EL (cell line): ENCODE results near the gene TPM3.
"Not testable (repeated sequence)": the region's sequence is repeated elsewhere in the genome, so short reads cannot be mapped to it uniquely, and the experiment has no call there.

Experiments
- DNase-seq: peaks from one replicate; pipeline ENCODE4 v3.0.0-alpha.2; 2016

Gene TPM3

DNA sequence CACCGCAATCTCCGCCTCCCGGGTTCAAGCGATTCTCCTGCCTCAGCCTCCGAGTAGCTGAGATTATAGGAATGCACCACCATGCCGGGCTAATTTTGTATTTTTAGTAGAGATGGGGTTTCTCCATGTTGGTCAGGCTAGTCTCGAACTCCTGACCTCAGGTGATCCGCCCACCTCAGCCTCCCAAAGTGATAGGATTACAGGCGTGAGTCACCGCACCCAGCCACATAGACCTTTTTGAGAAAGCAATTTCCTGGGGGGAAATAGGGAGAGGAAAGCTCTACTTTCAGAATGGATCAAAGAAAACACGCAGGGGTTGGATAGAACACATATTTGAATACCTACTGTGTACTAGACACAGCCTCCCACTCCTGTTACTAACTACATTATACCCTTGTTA lies 13.9 kb upstream of the TPM3 start:
- DNase-seq, result not testable (repeated sequence)

DNA sequence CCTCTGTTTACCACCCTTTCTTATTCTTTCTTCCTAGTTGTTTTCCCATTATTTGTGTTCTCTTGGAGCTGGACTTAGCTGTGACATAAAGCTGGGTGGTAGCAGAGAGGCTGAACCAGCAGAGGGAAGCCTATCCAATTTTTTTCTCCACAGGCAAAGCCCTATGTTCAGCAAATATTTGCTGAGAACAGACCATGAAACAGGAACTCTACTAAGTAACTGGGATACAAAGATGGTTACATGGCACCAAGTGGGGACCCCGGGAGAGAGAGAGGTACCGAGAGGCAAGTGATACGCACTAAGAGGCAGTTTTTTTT lies 7.6 kb upstream of the TPM3 start:
- DNase-seq, result no peak

DNA sequence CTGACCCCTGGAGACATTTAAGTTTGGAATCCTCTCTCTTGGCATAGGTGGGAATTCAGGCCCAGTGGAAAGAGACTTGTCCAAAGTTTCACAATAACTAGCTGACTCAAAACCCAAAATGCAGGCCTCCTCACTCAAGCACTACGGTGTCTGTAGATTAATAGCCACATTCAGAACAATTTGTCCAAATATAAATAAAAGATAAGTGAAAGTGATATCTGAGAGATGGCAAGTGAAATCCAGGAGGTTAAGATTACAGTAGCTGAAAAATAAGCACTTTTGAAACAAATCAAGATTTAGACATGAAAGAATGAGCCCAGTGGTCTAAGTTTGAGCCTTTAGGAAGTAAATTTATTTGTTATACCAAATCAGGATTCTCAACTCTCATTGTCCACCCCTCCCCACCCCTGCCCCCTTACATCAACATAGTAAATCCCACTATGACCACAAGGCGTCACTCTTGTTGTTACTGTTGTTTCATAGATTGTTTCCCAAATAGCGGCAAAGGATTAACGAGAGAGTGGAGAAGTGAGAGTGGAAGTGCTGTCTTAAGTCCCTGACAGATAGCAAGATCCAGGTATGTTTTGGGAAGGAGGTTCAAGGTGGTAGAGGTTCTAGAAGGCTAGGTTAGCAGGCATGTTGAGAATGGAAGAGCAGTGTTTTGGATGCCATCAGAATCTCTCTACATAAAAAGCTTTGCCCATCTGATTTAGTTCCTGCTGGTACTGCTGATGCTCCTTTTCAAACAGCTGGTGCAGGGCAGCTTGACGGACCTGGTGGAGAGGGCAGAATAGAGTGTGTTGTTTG lies 7.1 kb upstream of the TPM3 start:
- peak; percentile 59 for DNase-seq

DNA sequence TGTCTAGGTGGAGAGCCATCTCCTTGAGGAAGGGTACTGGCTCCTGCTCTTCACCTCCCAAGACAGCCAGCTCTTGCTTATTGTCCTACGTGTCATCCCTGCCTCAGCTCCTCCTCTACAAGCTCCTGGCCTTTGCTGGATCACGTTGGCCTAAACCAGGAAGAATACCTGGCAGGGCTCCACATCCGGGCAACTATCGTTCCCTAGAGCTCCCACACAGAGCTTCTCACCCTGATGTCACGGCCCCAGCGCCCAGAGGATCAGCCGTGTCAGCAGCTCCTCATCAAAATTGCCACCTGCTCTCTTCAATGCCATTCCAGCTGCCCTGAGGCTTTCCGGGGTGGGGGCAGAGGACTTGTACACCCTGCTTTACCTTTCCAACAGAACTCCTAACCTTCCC lies 1.9 kb upstream of the TPM3 start:
- DNase-seq, result peak; percentile 35

DNA sequence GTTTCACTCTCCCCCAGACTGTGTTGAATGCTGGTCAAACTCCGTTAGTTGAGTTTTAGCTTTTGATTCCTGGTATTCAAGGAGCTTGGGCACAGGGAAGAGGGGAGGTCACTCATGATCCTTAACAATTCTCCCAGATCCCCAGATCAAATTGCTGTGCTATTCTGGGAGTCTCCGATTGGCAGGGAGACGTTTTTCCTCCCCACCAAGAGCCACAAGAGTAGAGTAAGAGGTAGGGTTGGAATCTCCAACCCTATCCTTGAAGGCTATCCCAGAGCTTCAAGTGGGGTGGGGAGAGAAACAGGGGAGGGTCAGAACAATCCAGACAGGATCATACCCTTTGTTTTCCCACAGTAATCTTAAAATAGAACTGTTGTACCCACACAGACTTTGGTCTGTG lies 576 bp upstream of the TPM3 start:
- no peak for DNase-seq

DNA sequence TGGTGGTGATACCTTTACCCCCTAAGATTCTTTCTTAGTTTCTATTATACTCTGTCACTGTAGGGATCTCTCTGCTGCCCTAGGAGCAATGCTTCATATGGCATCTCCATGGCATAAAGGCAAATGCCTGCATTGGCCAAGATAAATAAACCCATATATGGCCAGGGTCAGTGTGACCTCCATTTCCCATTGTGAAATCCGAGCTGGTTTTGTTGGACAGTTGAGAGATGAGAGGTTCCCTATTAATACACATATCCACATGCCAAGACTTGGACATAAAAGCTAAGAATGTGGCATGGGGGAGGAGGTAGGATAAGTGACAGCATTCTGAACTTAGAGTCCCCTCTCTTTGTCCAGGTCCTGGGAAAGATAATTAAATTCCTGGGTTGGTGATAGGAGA lies 1.4 kb downstream of the TPM3 start:
- DNase-seq, result peak; percentile 71

DNA sequence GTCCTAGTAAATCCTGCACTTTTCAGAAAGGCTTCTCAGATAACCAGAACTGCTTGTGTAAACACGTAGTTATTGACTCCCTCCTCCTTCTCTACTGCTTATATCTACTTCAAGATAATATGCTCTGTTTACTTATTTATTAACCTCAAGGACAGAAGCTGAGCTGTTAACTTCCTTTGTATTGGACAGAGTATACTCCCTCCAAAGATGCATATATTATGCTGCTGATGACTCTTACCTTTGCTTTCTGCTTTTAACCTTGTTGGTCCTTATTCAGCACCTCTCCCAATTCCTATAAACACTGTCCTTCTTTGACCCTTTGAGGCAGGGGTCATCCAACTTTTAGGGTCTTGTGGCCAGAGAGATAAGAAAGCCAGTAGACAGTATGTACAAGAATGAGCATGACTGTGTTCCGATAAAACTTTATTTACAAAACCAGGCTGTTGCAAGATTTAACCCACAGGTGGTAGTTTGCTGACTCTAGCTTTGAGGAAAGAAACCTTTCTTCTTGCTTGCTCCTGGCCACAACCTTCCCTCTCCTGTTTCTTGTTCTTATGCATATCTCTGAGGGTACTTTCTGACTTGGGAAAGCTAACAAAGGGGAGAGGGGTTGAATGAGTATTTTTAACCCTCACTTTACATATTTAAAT lies 4.9 kb downstream of the TPM3 start:
- no peak for DNase-seq

DNA sequence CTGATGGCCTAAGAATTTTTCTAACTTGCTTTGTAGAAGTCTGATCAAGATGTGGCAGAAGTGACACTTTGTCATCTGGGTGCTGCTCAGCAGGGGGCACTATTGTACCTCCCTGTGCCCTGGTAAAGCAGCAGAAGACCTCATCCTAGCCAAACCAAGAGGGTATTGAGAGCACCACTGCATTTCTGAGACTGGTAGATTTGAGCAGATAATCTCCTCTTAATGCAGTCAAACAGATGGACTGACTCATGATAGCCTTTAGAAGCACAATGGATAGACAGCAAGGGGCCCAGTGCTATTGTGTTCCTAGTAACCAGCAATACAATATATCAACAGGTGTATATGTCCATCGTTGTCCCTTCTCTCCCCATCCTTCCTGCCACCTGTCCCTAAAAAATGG lies 5.7 kb downstream of the TPM3 start:
- peak; percentile 48 for DNase-seq

GRCh38 chr1:154183046-154183915 lies 8.6 kb downstream of the TPM3 start:
- peak; percentile 98 for DNase-seq

DNA sequence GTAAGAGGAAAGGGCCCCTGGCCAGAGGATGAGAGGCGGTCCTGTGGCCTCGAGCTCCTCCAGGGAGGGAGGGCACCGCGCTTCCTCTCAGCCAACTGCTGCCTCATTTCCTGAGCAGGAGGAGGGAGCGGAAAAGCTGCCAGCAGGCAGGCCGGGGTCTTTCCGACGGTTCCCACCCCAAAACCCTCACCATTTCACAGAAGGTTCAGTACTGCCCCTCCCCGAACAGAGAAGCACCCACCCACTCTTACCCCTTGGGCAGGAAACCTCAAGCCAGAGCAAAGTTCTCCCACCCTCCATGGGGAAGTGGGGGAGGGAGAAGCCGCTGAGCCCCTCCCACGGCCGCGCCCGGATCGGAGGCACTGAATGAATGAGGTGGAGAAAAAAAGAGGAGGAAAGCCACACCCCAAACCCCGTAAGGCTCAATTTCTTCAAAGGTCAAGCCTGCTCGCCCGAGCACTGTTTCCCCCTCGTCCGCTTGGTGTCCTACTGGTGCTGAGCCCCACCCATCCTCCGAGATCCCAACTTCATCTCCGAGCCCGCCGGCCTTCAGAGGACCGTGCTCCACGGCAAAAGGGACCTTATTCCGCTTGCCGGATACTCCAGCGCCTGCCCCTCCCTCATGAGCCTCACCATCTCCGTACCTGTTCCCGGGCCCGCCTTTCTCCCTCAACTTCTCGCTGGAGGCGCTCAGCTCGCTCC lies 9.4 kb downstream of the TPM3 start:
- peak; percentile 84 for DNase-seq

- no peak for DNase-seq
Measured at GRCh38 chr1:154181944-154182343, 10.0 kb downstream of the TPM3 start.

DNA sequence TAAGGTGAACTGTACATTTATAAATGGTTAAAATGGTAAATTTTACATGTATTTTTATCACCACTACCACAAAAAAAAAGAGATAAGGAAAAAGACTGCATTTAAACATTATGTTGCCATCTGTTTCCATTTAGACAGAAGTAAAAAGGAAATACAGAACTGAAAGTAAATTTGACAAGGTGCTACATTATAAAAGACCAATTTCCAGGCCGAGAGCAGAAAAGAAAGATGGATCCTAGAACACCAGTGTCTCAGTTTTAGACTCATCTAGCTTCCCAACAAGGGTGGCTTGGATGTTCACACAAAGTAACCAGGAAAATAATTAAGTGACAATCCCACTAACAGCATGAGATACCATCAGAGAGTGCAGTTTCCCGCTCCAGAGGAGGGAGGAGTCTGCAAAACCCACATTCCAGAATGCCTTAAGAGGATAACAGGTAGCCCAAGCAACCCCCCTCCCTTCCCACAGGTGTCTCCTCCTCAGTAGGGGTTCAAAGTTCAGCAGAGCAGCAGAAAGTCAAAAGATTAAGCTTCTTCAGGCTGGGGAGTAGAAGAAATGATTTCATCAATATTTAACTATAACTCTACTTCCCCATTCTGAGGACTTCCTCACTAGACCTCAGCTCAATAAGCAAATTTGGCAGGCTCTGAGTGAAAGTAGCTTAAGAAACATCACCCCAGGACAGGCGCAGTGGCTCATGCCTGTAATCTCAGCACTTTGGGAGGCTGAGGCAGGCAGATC lies 11.8 kb downstream of the TPM3 start:
- DNase-seq, result no peak

DNA sequence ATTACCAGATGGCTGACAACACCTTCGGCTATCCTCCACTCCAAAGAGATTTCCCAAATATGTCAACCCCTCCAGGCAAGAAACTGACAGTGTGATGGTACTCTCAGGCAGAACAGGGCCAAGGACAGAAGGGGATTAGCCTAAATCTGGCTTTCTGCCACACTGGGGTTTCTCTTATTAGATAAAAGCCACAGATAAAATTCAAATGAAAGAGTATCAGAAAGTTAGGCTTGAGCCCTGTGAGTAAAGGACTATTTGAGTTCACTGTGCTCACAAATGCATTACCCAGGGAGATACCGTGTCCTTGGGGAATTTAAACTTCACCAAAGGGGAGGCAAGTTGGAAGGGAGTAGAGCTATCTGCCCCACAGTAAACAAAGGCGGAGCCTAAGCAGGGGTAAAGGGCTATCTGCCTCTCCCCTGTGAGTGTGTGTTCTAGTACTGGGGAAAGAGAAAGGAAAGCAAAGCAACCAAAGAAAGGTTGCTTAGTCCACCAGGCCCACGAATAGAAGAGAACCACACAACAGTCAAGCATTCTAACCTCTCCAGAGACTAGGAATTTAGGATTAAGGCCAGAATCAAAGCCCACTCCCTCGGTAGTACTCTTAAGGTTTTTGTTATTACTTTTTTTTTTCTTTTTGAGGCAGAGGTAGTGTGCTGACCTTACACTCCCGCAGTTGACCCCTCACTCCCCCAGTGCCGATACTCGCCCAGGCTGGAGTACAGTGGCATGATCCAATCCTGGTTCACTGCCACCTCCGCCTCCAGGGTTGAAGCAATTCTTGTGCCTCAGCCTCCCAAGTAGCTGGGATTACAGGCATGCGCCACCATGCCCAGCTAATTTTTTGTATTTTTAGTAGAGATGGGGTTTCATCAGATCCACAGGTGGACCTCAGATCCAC lies 12.7 kb downstream of the TPM3 start:
- DNase-seq, result no peak

GRCh38 chr1:154178013-154178412 lies 13.9 kb downstream of the TPM3 start:
- no peak for DNase-seq

- DNase-seq, result peak; percentile 87
Measured at GRCh38 chr1:154176337-154176736, 15.6 kb downstream of the TPM3 start.

GRCh38 chr1:154174654-154175053 lies 17.2 kb downstream of the TPM3 start:
- no peak for DNase-seq

- DNase-seq, result no peak
Measured at GRCh38 chr1:154171880-154172279, 20.0 kb downstream of the TPM3 start.

GRCh38 chr1:154171223-154171583 lies 20.7 kb downstream of the TPM3 start:
- DNase-seq, result no peak

GRCh38 chr1:154170547-154171222 lies 21.2 kb downstream of the TPM3 start:
- DNase-seq, result no peak

DNA sequence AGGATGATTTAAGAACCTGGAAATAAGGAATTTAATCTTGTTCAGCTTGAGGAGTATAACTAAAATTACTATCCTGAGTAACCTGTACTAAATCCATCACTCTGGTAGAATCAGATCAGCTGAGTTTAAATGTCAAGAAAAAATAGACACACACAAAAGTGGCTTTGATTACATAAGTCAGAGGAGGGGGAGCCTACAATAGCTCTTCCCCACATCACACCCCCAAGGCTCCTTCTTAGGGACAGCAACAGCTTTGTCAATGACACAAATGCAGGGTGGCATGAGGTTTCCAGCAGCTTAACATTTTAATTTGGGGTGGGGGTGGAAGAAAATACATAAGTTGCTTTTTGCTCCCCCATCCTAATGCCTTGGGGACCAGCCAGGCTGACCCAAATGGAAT lies 24.4 kb downstream of the TPM3 start:
- no peak for DNase-seq

GRCh38 chr1:154166207-154166606 lies 25.7 kb downstream of the TPM3 start:
- no peak for DNase-seq
